Measurements from ENCODE around the gene MATN1. TPM values are rescaled to one million over a fixed set of nuclear protein-coding genes. Genes with fewer than 3 reads are reported as not detected.

MATN1 gene, protein sequence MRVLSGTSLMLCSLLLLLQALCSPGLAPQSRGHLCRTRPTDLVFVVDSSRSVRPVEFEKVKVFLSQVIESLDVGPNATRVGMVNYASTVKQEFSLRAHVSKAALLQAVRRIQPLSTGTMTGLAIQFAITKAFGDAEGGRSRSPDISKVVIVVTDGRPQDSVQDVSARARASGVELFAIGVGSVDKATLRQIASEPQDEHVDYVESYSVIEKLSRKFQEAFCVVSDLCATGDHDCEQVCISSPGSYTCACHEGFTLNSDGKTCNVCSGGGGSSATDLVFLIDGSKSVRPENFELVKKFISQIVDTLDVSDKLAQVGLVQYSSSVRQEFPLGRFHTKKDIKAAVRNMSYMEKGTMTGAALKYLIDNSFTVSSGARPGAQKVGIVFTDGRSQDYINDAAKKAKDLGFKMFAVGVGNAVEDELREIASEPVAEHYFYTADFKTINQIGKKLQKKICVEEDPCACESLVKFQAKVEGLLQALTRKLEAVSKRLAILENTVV
- 0.05 to 0.32 TPM (median 0.29 TPM) in 3 of 5 replicates, not detected in the others for total RNA-seq (2022; extraction: Qiagen RNA extraction; ENCODE audit: low read depth)

DNA sequence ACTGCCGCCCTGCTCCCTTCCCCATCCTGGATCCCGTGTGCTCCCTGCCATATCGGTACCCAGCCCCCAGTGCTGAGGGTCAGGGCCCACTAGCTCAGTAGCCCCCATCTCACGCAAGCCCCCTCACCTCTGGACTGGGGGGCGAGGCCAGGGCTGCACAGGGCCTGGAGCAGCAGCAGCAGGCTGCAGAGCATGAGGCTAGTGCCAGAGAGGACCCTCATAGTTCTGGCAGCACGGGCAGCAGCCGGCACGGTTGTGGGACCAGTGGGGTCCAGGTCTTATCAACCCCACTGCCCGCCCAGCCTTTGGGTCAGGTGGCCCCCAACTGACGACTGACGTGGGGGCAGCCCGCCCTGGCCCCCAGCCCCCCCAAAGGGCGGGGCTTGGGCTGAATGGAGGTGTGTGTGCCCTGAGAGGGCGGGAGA lies at the start of gene MATN1:
TSS of gene MATN1 (minus strand) at position 255 of the 425 bp plus-strand sequence. CDS start at position 221, 34 bp downstream.

DNA sequence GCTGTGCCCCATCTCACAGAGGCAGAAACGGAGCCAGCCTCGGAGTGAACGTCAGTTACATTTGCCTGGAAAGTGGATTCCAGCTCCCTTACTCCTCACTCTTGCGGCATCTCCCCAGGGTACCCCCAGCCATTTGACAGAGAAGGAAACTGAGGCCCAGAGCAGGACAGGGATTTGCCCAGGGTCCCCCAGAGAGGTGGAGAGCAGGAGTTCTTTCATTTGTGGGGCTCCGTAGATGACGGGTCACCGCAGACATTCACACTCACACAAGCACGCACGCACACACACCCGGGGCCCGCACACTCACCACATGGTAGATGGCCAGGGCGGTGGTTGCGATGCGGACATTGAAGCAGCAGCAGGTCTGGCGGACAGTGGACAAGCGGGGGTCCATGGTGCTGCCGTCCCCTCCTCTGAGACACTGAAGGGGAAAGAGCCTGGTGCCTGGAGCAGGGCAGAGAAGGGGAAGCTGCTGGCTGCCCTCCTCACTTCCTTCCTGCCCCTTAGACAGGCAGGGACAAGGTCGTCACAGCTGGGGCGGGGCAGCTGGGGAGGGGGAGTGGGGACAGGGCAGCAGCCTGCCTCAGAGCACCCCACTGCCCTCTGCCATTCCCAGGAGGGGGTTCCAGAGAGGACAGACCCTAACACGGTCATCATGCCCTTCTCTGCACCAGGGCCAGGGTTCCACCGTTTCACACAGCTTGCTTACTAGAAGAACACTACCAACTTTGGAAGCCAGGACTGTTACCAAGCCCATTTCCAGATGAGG lies 34.2 kb upstream of the MATN1 start, which contains the start of gene LAPTM5:
TSS of gene LAPTM5 (minus strand) at position 423 of the 769 bp plus-strand sequence. CDS start at position 394, 29 bp downstream.

Other genes with a start within 250 kb of the MATN1 start
- gene LAPTM5, start 34.2 kb upstream of the MATN1 start, total RNA-seq (2022; extraction: Qiagen RNA extraction; ENCODE audit: low read depth): 0.13 to 0.16 TPM (median 0.15 TPM) in 5 replicates
- 8.0 to 10.8 TPM (median 9.3 TPM) in 5 replicates for gene SDC3, start 185.2 kb upstream of the MATN1 start, total RNA-seq (2022; extraction: Qiagen RNA extraction; ENCODE audit: low read depth)